Skeletal muscle satellite cell (primary cell): ENCODE results near the gene ADD2.

Source experiments
- H3K27me3 ChIP-seq: 2 replicates; pipeline ENCODE4 v1.7.0; 2013; ENCODE audit warnings: low read length; ENCODE audit not compliant: control insufficient read depth, insufficient read depth
- H3K36me3 ChIP-seq: 2 replicates; pipeline ENCODE4 v1.7.0; 2013; ENCODE audit warnings: mild to moderate bottlenecking, control low read depth, low read length; ENCODE audit not compliant: insufficient read depth
- H3K4me1 ChIP-seq: 2 replicates; pipeline ENCODE4 v1.7.0; 2013; ENCODE audit warnings: low read length; ENCODE audit not compliant: control insufficient read depth, insufficient read depth
- H3K4me2 ChIP-seq: 2 replicates; pipeline ENCODE4 v1.7.0; 2013; ENCODE audit warnings: mild to moderate bottlenecking, low read length
- H3K4me3 ChIP-seq: 2 replicates; pipeline ENCODE4 v1.7.0; 2013; ENCODE audit warnings: low read length
- H3K9ac ChIP-seq: 2 replicates; pipeline ENCODE4 v1.7.0; 2013; ENCODE audit warnings: mild to moderate bottlenecking, low read depth, low read length, moderate library complexity
- H3K9me3 ChIP-seq: replicated peaks from 2 replicates; pipeline ENCODE4 v1.7.0; 2013; ENCODE audit warnings: mild to moderate bottlenecking, control low read depth, low read length

Gene ADD2

DNA sequence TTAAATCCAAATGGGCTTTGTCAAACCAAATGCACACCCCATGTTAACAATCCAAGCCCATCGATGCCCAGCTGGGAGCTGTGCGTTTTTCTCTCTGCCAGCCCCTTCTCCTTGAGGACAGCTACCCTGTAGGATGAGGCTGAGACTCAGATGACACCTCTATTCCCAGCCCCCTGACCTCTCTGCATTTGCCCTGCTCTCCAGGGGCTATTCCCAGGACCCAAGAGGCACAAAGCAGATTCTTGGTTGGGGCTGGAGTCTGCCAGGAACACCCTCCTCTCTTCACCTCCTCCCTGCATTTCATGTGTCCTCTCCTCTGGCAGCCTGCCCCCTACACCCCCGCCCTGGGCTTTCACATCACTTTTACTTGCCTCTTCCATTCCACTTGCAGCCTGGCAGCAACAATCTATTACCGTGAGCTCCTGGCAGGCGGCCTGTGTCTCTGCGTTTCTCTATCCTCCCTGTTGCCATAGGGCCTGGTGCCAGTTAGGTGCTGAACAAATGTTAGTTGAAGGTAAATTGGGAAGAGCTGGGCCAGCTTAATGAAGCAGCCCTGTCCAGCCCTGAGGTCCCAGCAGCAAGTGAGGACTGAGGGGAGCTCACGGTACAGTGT is 51.8 kb downstream of the ADD2 start:
- no peaks in the 10 kb centered on the region for H3K4me1 ChIP-seq
- no peak overlapping the region for H3K4me3 ChIP-seq
- peaks cover 15% of the 10 kb centered on the region for H3K27me3 ChIP-seq
- no peaks in the 10 kb centered on the region for H3K36me3 ChIP-seq
- H3K4me2 ChIP-seq, result no peak overlapping the region
- no peaks in the 10 kb centered on the region for H3K9me3 ChIP-seq
- no peak overlapping the region for H3K9ac ChIP-seq

DNA sequence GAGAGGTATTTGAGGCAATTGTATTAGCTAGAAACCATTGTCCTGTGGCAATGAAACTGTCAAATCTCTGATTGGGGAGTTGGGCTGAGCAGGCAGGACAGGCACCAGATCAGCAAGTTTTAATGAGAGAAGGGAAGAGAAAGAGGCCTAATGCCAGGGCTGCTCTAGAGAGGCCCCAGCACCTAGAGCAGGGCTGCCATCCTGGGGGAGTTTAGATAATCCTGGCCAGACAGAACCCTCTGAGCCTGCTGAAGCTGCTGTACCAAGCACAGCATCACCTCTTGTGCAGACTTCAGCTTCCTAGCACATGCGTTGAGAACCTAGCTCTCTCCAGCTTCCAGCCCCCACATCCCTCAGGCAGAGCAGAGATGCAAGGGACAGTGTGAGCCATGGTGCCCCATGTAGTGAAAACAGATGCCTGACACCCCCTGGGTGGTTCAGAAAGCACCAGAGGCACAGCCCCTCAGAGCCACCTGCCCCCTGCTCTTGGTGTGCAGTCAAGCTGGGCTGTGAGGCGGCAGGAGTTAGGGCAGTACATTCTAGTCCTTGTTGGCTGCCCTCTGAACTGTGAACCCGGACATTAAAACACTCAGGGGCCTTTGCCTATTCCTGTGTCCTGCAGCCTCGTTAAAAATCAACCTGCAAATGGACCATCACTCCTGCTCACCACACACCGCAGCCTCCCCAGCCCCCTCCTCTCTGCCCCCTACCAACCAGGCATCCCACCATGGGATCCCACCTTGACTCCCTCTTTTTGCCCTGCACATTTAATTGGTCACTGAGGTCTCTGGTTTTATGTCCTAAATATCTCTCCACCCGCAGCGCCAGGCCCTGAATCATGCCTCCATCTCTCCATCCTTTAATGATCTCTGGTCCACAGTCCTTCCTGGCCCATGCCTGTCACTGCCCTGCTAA is 52.7 kb downstream of the ADD2 start:
- Histone ChIP-seq H3K9ac (no peak overlapping the region), H3K4me3 (no peak overlapping the region), H3K36me3 (no peaks in the 10 kb centered on the region), H3K27me3 (peaks cover 15% of the 10 kb centered on the region), H3K4me1 (no peaks in the 10 kb centered on the region), H3K9me3 (no peaks in the 10 kb centered on the region), H3K4me2 (no peak overlapping the region)

DNA sequence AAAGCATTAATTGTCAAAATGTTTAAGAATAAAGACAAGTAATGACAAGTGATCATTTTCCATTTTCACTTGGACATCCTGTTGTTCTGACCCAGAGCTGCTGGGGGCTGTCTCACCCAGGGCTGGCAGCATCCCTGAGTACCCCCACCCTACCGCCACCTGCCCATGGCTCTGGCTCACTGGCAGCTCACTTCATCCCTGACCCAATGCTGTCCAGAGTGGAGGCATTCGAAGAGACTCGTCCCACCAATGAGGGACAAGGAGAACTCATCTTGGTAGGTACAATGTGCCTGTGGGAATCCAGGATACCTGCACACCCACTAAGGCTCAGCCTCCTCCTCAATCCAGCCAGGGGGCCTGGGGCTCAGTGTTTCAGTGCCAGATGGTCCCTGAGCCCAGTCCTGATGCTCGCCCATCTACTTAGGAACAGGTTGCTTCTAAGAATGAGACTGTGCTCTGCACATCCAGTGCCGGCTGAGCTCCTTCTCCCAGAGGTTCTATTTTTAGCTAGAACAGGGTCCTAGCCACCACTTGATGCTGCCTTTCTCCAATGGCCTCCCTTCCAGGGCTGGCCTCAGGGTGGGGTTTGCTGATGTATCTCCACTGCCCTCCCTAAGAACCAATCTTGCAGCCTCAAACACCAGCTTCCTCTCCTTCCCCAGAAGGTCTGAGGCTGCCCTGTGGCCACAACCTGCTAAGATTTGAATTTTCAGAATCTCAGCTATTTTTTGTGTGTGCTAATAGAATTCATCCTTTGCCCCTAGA is 53.7 kb downstream of the ADD2 start:
- H3K27me3 ChIP-seq, result peaks cover 15% of the 10 kb centered on the region
- no peaks in the 10 kb centered on the region for H3K36me3 ChIP-seq
- H3K9ac ChIP-seq, result no peak overlapping the region
- H3K4me1 ChIP-seq, result no peaks in the 10 kb centered on the region
- no peaks in the 10 kb centered on the region for H3K9me3 ChIP-seq
- H3K4me2 ChIP-seq, result no peak overlapping the region
- H3K4me3 ChIP-seq, result no peak overlapping the region

DNA sequence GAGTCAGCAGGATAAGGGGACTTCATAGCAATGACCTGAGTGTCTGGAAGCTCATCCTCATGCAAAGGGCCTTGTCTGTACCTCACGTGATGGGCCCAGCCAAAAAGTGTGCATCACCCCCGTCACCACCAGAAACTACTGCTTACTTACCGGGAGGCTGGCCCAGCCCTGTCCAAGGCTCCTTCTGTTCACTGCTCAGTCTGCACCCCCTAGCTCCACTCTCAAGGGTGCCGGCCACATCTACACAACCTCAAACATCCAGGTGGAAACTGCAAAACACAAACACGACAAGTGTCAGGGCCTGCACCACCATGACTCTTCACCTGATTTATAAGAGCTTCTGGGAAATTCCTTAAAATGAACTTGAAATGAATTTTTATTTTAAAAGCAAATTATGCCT is 55.1 kb downstream of the ADD2 start:
- Histone ChIP-seq H3K4me1 (no peaks in the 10 kb centered on the region), H3K9ac (no peak overlapping the region), H3K27me3 (peaks cover 15% of the 10 kb centered on the region), H3K36me3 (no peaks in the 10 kb centered on the region), H3K9me3 (no peaks in the 10 kb centered on the region), H3K4me2 (no peak overlapping the region), H3K4me3 (no peak overlapping the region)

DNA sequence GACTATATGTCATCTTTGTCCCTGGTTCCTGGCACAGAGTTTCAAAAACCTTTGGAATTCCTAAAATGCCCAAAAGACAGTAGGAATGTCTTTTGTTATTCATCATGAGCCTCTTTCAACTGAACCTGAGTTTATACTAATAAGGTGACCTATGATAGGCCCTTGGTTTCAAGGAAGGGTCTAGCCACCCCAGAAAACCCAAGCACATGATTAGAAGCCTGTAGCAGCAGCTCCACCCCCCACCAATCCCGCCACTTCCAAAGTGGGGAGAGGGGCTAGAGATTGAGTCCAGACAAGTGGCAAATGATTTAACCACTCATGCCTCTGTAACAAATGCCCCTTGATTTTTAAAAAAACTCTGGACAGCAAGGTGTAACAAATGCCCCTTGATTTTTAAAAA is 56.8 kb downstream of the ADD2 start:
- Histone ChIP-seq H3K36me3 (no peaks in the 10 kb centered on the region), H3K9ac (no peak overlapping the region), H3K4me3 (no peak overlapping the region), H3K9me3 (no peaks in the 10 kb centered on the region), H3K4me1 (no peaks in the 10 kb centered on the region), H3K27me3 (peaks cover 7% of the 10 kb centered on the region), H3K4me2 (no peak overlapping the region)

DNA sequence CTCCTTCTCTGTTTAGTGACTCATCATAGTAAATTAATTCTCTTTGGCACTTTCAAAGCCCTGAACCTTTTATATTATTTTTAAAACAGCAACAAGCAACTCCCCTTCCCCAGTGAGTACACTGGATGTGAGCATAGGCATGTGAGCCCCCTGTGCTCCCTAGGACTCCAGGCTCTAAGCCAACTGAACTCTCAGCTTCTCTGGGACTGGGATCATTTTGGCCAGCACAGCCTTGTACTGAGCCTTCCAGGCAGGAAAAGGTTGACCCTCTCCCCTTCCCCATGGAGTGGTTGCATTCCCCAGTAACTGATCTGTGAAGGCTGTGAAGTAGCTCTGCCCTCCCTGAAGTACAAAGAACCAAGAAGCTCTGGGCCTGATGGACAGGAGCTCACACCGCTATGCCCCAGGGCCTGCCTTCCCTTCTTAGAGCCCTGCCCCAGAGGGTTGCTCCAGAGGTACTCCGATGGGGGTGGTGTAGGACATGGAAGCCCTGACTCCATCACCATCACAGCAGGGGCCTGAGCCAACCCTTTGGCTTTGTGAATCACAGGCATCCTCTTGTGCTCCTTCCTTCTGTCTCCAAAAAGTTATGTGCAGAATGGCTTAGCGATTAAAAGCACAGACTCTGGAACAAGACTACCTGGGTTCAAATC is 57.8 kb downstream of the ADD2 start:
- H3K4me3 ChIP-seq, result no peak overlapping the region
- no peaks in the 10 kb centered on the region for H3K9me3 ChIP-seq
- H3K4me2 ChIP-seq, result no peak overlapping the region
- no peaks in the 10 kb centered on the region for H3K4me1 ChIP-seq
- H3K9ac ChIP-seq, result no peak overlapping the region
- H3K36me3 ChIP-seq, result no peaks in the 10 kb centered on the region
- H3K27me3 ChIP-seq, result peaks cover 4% of the 10 kb centered on the region

DNA sequence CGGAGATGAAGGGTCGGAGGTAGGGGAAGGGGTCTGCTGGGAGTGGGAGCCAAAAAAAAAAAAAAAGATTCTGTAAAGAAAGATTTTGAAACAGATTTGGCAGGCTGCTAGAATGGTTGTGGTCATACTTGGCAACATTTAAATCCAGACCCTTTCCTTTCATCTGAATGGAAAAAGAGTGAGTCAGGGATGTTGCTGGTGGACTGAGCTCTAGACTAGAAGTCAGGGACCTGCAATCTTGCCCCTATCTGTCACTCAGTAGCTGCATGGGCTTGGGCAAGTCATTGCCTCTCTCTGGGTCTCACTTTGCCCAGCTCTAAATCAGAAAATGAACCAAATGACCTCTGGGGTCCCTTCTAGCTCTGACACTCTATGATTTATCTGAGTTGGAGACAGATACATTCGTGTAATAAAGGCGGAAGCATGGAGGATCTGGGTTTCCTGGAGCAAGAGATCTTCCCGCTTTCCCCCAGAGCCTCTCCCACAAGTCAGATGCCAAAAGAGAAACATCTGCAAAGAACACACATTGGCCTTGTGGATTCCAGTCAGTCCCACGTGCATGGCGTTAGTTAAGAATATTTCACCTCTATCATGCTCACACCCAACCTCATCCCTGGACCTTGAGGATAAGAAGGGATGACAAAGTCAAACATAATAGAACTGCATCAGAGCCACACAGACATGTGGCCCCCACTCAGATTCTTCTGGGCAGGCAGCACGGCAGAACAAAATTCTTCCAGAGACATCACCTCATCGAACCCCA is 58.5 kb downstream of the ADD2 start:
- H3K9ac ChIP-seq, result no peak overlapping the region
- no peaks in the 10 kb centered on the region for H3K9me3 ChIP-seq
- no peak overlapping the region for H3K4me3 ChIP-seq
- peaks cover 4% of the 10 kb centered on the region for H3K27me3 ChIP-seq
- no peak overlapping the region for H3K4me2 ChIP-seq
- no peaks in the 10 kb centered on the region for H3K36me3 ChIP-seq
- H3K4me1 ChIP-seq, result no peaks in the 10 kb centered on the region

DNA sequence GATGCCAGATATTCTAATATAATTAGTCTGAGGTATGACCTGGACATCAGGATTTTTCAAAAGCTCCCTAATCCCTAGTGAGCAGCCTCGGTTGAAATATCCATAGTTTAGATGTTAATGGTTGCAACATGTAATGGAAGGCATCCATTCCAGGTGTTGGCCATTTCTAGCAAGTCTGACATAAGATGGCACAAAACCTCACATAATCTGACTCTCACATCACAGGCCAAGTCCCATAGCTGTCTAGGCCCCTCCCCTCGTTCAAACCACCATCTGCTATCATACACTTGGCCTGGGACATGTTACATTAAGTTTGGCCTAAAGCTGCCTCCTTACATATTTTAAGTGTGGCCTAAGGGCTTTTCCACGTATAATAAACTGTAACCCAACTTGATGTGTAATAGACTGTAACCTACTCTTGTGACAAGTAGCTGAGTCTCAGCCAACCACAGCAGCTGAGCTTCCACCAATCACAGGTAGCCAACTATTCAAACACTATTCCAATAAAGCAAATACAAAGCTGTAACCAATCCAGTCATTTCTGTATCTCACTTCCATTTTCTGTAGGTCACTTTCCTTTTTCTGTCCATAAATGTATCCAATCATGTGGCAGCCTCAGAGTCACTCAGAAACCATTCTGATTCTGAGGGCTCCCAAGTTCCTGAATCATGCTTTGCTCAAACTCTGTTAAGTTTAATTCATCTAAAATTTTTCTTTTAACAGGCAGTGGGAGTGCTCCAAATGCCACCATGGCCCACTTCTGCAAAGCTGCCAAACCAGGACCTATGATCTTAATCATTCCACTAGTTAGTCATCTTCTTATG is 59.4 kb downstream of the ADD2 start:
- H3K4me3 ChIP-seq, result no peak overlapping the region
- no peaks in the 10 kb centered on the region for H3K36me3 ChIP-seq
- H3K4me1 ChIP-seq, result no peaks in the 10 kb centered on the region
- peaks cover under 1% of the 10 kb centered on the region for H3K27me3 ChIP-seq
- H3K4me2 ChIP-seq, result no peak overlapping the region
- H3K9ac ChIP-seq, result no peak overlapping the region
- H3K9me3 ChIP-seq, result no peaks in the 10 kb centered on the region

DNA sequence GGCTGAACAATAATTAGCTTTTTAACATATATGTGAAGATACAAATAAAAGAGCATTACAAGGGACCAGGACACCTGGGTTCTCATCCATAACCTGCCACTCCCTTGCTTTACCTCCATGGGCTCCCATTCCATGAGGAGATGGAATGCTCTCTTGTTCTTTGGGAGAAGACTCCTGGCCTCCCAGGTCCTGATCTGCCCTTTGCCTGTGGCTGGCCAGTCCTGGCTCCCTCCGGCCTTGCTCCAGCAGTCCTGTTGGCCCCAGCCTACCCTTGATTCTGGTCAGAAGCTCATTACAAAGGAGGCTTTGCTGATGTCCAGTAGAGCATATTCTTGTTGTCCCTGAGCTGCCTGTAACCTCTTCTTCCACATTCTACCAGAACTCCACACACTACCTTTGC is 60.3 kb downstream of the ADD2 start:
- no peaks in the 10 kb centered on the region for H3K4me1 ChIP-seq
- H3K4me2 ChIP-seq, result no peak overlapping the region
- peaks cover 3% of the 10 kb centered on the region for H3K27me3 ChIP-seq
- no peak overlapping the region for H3K9ac ChIP-seq
- H3K9me3 ChIP-seq, result no peaks in the 10 kb centered on the region
- no peak overlapping the region for H3K4me3 ChIP-seq
- no peaks in the 10 kb centered on the region for H3K36me3 ChIP-seq

DNA sequence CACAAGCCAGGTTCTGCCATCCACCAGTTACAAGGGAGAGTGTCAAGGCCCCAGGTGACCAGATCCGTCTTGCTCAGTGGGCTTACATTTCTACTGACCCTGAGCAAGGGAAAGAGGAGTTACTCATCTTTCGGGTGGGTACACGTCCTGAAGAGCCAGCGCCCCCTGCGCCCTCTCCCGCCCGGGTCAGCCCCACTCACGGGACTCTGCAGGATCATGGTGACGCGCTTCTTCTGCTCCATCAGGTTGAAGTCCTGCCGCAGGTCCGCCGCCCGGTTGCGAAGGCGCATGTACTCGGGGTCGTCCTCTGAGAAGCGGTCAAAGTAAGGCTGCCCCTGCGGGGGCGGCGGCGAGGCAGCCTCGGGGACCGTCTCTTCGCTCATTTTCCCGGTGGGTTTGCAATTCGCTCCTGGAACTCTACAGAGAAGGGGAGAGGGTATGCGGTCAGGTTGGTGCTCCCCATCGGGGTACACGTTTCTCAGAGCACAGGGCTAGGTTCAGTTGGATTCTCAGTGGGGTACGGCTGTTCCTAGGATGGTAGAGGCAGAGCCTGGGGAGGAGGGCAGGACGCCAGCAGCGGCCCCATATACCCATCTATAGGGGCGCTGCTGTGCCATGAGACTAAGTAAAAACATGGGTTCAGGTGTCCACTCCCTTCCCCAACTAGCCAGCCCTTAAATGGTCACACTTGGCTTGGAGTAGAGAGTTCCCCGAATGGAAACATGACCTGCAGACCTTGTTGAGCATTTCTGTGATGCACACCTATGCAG is 61.8 kb downstream of the ADD2 start:
- Histone ChIP-seq H3K9me3 (no peaks in the 10 kb centered on the region), H3K4me1 (no peaks in the 10 kb centered on the region), H3K4me3 (no peak overlapping the region), H3K4me2 (no peak overlapping the region), H3K27me3 (peaks cover 3% of the 10 kb centered on the region), H3K36me3 (no peaks in the 10 kb centered on the region), H3K9ac (no peak overlapping the region)
